Activated effector memory CD4-positive, alpha-beta T cell treated with Interleukin-2 at 50 U/mL for 16 hours (primary cell): Measurements from ENCODE around the gene PRDX6.
"Not testable (repeated sequence)": the region's sequence is repeated elsewhere in the genome, so short reads cannot be mapped to it uniquely, and the experiment has no call there.

ENCODE experiments used
- DNase-seq: peaks from one replicate; pipeline ENCODE4 v3.0.0-alpha.2; 2020

Gene PRDX6

GRCh38 chr1:173477286-173478093 lies at the start of gene PRDX6:
Gene PRDX6, plus strand, starts transcription at chr1:173477335. Its CDS starts 63 bp downstream, at chr1:173477398.
- DNase-seq = no peak

- DNase-seq = peak; percentile 46
These were observed 47.4 kb upstream of the PRDX6 start for GRCh38 chr1:173429471-173430402.

GRCh38 chr1:173430677-173431303 lies 46.3 kb upstream of the PRDX6 start:
- DNase-seq = no peak

- peak; percentile 74 for DNase-seq
These were observed 45.7 kb upstream of the PRDX6 start for GRCh38 chr1:173431304-173432045.

GRCh38 chr1:173432331-173432730 lies 44.8 kb upstream of the PRDX6 start:
- no peak for DNase-seq

GRCh38 chr1:173433751-173434326 lies 43.3 kb upstream of the PRDX6 start:
- DNase-seq = no peak

GRCh38 chr1:173436841-173437428 lies 40.2 kb upstream of the PRDX6 start:
- no peak for DNase-seq

GRCh38 chr1:173438675-173439074 lies 38.5 kb upstream of the PRDX6 start:
- DNase-seq = no peak

GRCh38 chr1:173440430-173440829 lies 36.7 kb upstream of the PRDX6 start:
- no peak for DNase-seq

- DNase-seq = no peak
These were observed 32.4 kb upstream of the PRDX6 start for GRCh38 chr1:173444757-173445156.

GRCh38 chr1:173445164-173445563 lies 32.0 kb upstream of the PRDX6 start:
- DNase-seq = no peak

GRCh38 chr1:173445656-173446055 lies 31.5 kb upstream of the PRDX6 start:
- DNase-seq = no peak

GRCh38 chr1:173447224-173447623 lies 29.9 kb upstream of the PRDX6 start:
- no peak for DNase-seq

GRCh38 chr1:173448945-173449344 lies 28.2 kb upstream of the PRDX6 start:
- no peak for DNase-seq

GRCh38 chr1:173451981-173452380 lies 25.2 kb upstream of the PRDX6 start:
- no peak for DNase-seq

GRCh38 chr1:173453982-173454381 lies 23.2 kb upstream of the PRDX6 start:
- DNase-seq = no peak

- no peak for DNase-seq
These were observed 22.1 kb upstream of the PRDX6 start for GRCh38 chr1:173454966-173455524.

- DNase-seq = no peak
These were observed 17.2 kb upstream of the PRDX6 start for GRCh38 chr1:173459885-173460284.

GRCh38 chr1:173462666-173463065 lies 14.5 kb upstream of the PRDX6 start:
- not testable (repeated sequence) for DNase-seq

GRCh38 chr1:173464185-173464584 lies 12.9 kb upstream of the PRDX6 start:
- DNase-seq = not testable (repeated sequence)

- no peak for DNase-seq
These were observed 9.7 kb upstream of the PRDX6 start for GRCh38 chr1:173467426-173467825.
